ENCODE data around the gene PAPOLA. TPM values are rescaled to one million over a fixed set of nuclear protein-coding genes. Genes with fewer than 3 reads are reported as not detected.

PAPOLA gene
- total and polyA plus RNA-seq, 2 experiments from 2014 or later = 198 to 237 TPM

DNA sequence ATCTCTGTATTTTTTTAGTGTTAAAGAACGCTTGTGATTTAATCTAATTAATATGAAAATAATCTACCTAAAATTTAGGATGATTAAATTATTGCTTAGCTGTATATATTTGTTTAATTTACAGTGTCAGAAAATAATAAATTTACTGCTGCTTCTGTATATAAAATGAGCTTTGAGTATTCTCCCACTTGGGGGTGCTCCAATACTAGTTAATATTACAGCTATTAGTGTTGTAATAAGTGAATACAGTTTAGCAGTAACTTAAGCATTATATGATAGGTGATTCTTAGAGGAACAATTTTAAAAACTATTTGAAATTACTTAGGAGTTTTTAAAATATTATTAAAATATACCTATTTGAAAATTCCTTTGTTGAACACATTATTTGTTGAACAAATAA lies 62.2 kb downstream of the PAPOLA start:
- Mint-ChIP-seq H3K4me1 (peaks cover 2% of the 10 kb centered on the region; the same call in 2 of the 3 replicates), H3K9me3 (no peaks in the 10 kb centered on the region), H3K27ac (no peak overlapping the region), H3K4me3 (no peak overlapping the region), H3K27me3 (ENCODE audit: insufficient read depth, low read depth, poor library complexity) (no peaks in the 10 kb centered on the region), H3K36me3 (ENCODE audit: low read depth) (peaks cover 30% of the 10 kb centered on the region)
- peaks cover 10% of the 10 kb centered on the region; the same call in 1 of the 2 replicates for H4K20me1 ChIP-seq (replicated peaks; ENCODE audit: insufficient read depth)
- H3K4me3 ChIP-seq = no peak overlapping the region
- no peak overlapping the region for H3K4me2 ChIP-seq
- DNase-seq (ENCODE audit: low spot score) (no peak), ATAC-seq (no peak)
- no peak overlapping the region for H3K27ac ChIP-seq (ENCODE audit: low read depth)
- no peaks in the 10 kb centered on the region for H3F3A ChIP-seq (replicated peaks; ENCODE audit: low read depth)
- H3K9me2 ChIP-seq (ENCODE audit: insufficient read depth) = no peaks in the 10 kb centered on the region
- H2AFZ ChIP-seq = no peak overlapping the region
- no peaks in the 10 kb centered on the region for H3K4me1 ChIP-seq (ENCODE audit: insufficient read depth)
- H3K36me3 ChIP-seq (ENCODE audit: insufficient read depth) = peaks cover 22% of the 10 kb centered on the region
- H3K27me3 ChIP-seq (ENCODE audit: insufficient read depth) = no peaks in the 10 kb centered on the region
- H3K79me2 ChIP-seq (replicated peaks; ENCODE audit: insufficient read depth) = no peaks in the 10 kb centered on the region
- TF ChIP-seq ZNF114 (CRISPR knock-in tag; IDR thresholded peaks at IDR 0.05) = no peak
- TF ChIP-seq, protein P1, sequence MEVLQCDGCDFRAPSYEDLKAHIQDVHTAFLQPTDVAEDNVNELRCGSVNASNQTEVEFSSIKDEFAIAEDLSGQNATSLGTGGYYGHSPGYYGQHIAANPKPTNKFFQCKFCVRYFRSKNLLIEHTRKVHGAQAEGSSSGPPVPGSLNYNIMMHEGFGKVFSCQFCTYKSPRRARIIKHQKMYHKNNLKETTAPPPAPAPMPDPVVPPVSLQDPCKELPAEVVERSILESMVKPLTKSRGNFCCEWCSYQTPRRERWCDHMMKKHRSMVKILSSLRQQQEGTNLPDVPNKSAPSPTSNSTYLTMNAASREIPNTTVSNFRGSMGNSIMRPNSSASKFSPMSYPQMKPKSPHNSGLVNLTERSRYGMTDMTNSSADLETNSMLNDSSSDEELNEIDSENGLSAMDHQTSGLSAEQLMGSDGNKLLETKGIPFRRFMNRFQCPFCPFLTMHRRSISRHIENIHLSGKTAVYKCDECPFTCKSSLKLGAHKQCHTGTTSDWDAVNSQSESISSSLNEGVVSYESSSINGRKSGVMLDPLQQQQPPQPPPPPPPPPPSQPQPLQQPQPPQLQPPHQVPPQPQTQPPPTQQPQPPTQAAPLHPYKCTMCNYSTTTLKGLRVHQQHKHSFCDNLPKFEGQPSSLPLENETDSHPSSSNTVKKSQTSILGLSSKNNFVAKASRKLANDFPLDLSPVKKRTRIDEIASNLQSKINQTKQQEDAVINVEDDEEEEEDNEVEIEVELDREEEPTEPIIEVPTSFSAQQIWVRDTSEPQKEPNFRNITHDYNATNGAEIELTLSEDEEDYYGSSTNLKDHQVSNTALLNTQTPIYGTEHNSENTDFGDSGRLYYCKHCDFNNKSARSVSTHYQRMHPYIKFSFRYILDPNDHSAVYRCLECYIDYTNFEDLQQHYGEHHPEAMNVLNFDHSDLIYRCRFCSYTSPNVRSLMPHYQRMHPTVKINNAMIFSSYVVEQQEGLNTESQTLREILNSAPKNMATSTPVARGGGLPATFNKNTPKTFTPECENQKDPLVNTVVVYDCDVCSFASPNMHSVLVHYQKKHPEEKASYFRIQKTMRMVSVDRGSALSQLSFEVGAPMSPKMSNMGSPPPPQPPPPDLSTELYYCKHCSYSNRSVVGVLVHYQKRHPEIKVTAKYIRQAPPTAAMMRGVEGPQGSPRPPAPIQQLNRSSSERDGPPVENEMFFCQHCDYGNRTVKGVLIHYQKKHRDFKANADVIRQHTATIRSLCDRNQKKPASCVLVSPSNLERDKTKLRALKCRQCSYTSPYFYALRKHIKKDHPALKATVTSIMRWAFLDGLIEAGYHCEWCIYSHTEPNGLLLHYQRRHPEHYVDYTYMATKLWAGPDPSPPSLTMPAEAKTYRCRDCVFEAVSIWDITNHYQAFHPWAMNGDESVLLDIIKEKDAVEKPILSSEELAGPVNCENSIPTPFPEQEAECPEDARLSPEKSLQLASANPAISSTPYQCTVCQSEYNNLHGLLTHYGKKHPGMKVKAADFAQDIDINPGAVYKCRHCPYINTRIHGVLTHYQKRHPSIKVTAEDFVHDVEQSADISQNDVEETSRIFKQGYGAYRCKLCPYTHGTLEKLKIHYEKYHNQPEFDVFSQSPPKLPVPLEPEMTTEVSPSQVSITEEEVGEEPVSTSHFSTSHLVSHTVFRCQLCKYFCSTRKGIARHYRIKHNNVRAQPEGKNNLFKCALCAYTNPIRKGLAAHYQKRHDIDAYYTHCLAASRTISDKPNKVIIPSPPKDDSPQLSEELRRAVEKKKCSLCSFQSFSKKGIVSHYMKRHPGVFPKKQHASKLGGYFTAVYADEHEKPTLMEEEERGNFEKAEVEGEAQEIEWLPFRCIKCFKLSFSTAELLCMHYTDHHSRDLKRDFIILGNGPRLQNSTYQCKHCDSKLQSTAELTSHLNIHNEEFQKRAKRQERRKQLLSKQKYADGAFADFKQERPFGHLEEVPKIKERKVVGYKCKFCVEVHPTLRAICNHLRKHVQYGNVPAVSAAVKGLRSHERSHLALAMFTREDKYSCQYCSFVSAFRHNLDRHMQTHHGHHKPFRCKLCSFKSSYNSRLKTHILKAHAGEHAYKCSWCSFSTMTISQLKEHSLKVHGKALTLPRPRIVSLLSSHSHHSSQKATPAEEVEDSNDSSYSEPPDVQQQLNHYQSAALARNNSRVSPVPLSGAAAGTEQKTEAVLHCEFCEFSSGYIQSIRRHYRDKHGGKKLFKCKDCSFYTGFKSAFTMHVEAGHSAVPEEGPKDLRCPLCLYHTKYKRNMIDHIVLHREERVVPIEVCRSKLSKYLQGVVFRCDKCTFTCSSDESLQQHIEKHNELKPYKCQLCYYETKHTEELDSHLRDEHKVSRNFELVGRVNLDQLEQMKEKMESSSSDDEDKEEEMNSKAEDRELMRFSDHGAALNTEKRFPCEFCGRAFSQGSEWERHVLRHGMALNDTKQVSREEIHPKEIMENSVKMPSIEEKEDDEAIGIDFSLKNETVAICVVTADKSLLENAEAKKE (CRISPR knock-in tag; IDR thresholded peaks at IDR 0.05) = no peak

DNA sequence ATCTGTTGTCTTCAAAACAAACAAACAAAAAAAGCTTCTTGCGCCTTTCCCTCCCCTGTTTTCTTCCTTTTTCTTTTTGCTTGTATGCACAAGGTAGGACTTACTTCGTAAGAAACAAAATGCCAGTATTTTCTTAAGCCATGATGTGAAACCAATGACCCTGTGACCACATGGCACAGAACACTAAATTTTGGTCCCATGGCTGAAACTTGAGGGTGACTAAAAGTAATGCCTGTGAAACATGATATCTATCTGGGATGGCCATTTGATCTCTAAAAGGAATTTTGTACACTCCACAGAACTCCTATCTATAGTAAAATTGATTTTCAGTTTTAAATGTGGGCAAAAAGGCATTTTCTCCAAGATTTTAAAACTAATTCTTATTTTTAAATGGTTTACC lies 63.6 kb downstream of the PAPOLA start:
- H3K27ac ChIP-seq (ENCODE audit: low read depth) = no peak overlapping the region
- H3K27ac Mint-ChIP-seq = no peak overlapping the region
- DNase-seq (ENCODE audit: low spot score) = no peak
- TF ChIP-seq EZH2 (IDR thresholded peaks at IDR 0.05; ENCODE audit: low read depth, unreplicated experiment) = no peak
- TF ChIP-seq POLR2AphosphoS5 (IDR thresholded peaks at IDR 0.05; ENCODE audit: low read depth) = no peak
- TF ChIP-seq NANOG (IDR thresholded peaks at IDR 0.05; ENCODE audit: borderline replicate concordance) = no peak
- no peak for TF ChIP-seq ZNF331 (CRISPR knock-in tag; IDR thresholded peaks at IDR 0.05; ENCODE audit: low read depth)
- TF ChIP-seq, protein P2, sequence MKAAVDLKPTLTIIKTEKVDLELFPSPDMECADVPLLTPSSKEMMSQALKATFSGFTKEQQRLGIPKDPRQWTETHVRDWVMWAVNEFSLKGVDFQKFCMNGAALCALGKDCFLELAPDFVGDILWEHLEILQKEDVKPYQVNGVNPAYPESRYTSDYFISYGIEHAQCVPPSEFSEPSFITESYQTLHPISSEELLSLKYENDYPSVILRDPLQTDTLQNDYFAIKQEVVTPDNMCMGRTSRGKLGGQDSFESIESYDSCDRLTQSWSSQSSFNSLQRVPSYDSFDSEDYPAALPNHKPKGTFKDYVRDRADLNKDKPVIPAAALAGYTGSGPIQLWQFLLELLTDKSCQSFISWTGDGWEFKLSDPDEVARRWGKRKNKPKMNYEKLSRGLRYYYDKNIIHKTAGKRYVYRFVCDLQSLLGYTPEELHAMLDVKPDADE (IDR thresholded peaks at IDR 0.05) = no peak
- TF ChIP-seq, protein P3, sequence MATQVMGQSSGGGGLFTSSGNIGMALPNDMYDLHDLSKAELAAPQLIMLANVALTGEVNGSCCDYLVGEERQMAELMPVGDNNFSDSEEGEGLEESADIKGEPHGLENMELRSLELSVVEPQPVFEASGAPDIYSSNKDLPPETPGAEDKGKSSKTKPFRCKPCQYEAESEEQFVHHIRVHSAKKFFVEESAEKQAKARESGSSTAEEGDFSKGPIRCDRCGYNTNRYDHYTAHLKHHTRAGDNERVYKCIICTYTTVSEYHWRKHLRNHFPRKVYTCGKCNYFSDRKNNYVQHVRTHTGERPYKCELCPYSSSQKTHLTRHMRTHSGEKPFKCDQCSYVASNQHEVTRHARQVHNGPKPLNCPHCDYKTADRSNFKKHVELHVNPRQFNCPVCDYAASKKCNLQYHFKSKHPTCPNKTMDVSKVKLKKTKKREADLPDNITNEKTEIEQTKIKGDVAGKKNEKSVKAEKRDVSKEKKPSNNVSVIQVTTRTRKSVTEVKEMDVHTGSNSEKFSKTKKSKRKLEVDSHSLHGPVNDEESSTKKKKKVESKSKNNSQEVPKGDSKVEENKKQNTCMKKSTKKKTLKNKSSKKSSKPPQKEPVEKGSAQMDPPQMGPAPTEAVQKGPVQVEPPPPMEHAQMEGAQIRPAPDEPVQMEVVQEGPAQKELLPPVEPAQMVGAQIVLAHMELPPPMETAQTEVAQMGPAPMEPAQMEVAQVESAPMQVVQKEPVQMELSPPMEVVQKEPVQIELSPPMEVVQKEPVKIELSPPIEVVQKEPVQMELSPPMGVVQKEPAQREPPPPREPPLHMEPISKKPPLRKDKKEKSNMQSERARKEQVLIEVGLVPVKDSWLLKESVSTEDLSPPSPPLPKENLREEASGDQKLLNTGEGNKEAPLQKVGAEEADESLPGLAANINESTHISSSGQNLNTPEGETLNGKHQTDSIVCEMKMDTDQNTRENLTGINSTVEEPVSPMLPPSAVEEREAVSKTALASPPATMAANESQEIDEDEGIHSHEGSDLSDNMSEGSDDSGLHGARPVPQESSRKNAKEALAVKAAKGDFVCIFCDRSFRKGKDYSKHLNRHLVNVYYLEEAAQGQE (IDR thresholded peaks at IDR 0.05; ENCODE audit: unreplicated experiment) = no peak
- TF ChIP-seq, protein P4, sequence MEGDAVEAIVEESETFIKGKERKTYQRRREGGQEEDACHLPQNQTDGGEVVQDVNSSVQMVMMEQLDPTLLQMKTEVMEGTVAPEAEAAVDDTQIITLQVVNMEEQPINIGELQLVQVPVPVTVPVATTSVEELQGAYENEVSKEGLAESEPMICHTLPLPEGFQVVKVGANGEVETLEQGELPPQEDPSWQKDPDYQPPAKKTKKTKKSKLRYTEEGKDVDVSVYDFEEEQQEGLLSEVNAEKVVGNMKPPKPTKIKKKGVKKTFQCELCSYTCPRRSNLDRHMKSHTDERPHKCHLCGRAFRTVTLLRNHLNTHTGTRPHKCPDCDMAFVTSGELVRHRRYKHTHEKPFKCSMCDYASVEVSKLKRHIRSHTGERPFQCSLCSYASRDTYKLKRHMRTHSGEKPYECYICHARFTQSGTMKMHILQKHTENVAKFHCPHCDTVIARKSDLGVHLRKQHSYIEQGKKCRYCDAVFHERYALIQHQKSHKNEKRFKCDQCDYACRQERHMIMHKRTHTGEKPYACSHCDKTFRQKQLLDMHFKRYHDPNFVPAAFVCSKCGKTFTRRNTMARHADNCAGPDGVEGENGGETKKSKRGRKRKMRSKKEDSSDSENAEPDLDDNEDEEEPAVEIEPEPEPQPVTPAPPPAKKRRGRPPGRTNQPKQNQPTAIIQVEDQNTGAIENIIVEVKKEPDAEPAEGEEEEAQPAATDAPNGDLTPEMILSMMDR (conservative IDR thresholded peaks at IDR 0.05; ENCODE audit: low read depth in 2 of 2) = no peak
- no peak for TF ChIP-seq ZNF114 (CRISPR knock-in tag; IDR thresholded peaks at IDR 0.05)
- TF ChIP-seq STAT1 (IDR thresholded peaks at IDR 0.05; ENCODE audit: unreplicated experiment) = no peak

More for the DNA sequence above, 63.6 kb downstream of the PAPOLA start:
- ATAC-seq = no peak
- Histone ChIP-seq H3F3A (replicated peaks; ENCODE audit: low read depth) (no peaks in the 10 kb centered on the region), H3K27me3 (ENCODE audit: insufficient read depth) (no peaks in the 10 kb centered on the region), H3K4me3 (no peak overlapping the region), H3K79me2 (replicated peaks; ENCODE audit: insufficient read depth) (no peaks in the 10 kb centered on the region), H3K36me3 (ENCODE audit: insufficient read depth) (peaks cover 22% of the 10 kb centered on the region), H4K20me1 (replicated peaks; ENCODE audit: insufficient read depth) (peaks cover 10% of the 10 kb centered on the region; the same call in 1 of the 2 replicates), H2AFZ (no peak overlapping the region), H3K4me1 (ENCODE audit: insufficient read depth) (peaks cover 7% of the 10 kb centered on the region; the same call in 1 of the 2 replicates), H3K4me2 (no peak overlapping the region), H3K9me2 (ENCODE audit: insufficient read depth) (no peaks in the 10 kb centered on the region)
- Mint-ChIP-seq H3K4me1 (peaks cover 15% of the 10 kb centered on the region), H3K36me3 (ENCODE audit: low read depth) (peaks cover 25% of the 10 kb centered on the region), H3K9me3 (no peaks in the 10 kb centered on the region), H3K27me3 (ENCODE audit: insufficient read depth, low read depth, poor library complexity) (peaks cover 4% of the 10 kb centered on the region), H3K4me3 (no peak overlapping the region)

All from GM23338 (cell line).